Endodermal cell (in vitro differentiated cells): ENCODE results near the gene STUB1. TPM values are rescaled to one million over a fixed set of nuclear protein-coding genes. Genes with fewer than 3 reads are reported as not detected.

Experiments
- DNase-seq: peaks from one replicate; pipeline ENCODE4 v3.0.0-alpha.2; 2017
- H3K27ac ChIP-seq: 2 replicates; pipeline ENCODE4 v1.5.1; 2013; ENCODE audit warnings: mild to moderate bottlenecking, low read depth, low read length, moderate library complexity
- H3K27me3 ChIP-seq: 2 replicates; pipeline ENCODE4 v1.6.1; 2013; ENCODE audit warnings: mild to moderate bottlenecking, low read length, moderate library complexity; ENCODE audit not compliant: insufficient read depth, control insufficient read depth, poor library complexity, severe bottlenecking
- H3K36me3 ChIP-seq: 2 replicates; pipeline ENCODE4 v1.7.0; 2013; ENCODE audit warnings: mild to moderate bottlenecking, low read length, moderate library complexity; ENCODE audit not compliant: control insufficient read depth, insufficient read depth
- H3K4me1 ChIP-seq: one replicate; pipeline ENCODE4 v1.7.0; 2013; ENCODE audit warnings: low read length; ENCODE audit not compliant: control insufficient read depth, insufficient read depth
- H3K4me3 ChIP-seq: 2 replicates; pipeline ENCODE4 v1.5.1; 2013; ENCODE audit warnings: mild to moderate bottlenecking, low read length, moderate library complexity
- H3K9ac ChIP-seq: 2 replicates; pipeline ENCODE4 v1.6.1; 2013; ENCODE audit warnings: mild to moderate bottlenecking, low read length, moderate library complexity; ENCODE audit not compliant: poor library complexity, severe bottlenecking; ENCODE audit errors: extremely low read depth
- H3K9me3 ChIP-seq: 2 replicates; pipeline ENCODE4 v1.6.1; 2013; ENCODE audit warnings: mild to moderate bottlenecking, low read length, moderate library complexity; ENCODE audit not compliant: control insufficient read depth
- H3K27ac Mint-ChIP-seq: 2 replicates; pipeline ENCODE4 v1.8.0; 2020; ENCODE audit warnings: mixed read lengths
- H3K27me3 Mint-ChIP-seq: 2 replicates; pipeline ENCODE4 v1.8.0; 2021; ENCODE audit warnings: mild to moderate bottlenecking, mixed read lengths; ENCODE audit not compliant: insufficient read depth
- H3K36me3 Mint-ChIP-seq: 2 replicates; pipeline ENCODE4 v1.8.0; 2020; ENCODE audit warnings: low read depth, mixed read lengths
- H3K4me1 Mint-ChIP-seq: 2 replicates; pipeline ENCODE4 v1.8.0; 2020; ENCODE audit warnings: mixed read lengths
- H3K4me3 Mint-ChIP-seq: 2 replicates; pipeline ENCODE4 v1.8.0; 2020; ENCODE audit warnings: mild to moderate bottlenecking, moderate library complexity, mixed read lengths
- H3K9me3 Mint-ChIP-seq: 2 replicates; pipeline ENCODE4 v1.8.0; 2020; ENCODE audit warnings: mild to moderate bottlenecking, mixed read lengths
- CTCF ChIP-seq: fragments of 200-600 bp; sonication (generic); conservative IDR thresholded peaks from 2 replicates; pipeline ENCODE4 v1.5.0; 2021; ENCODE audit warnings: antibody characterized with exemption, mild to moderate bottlenecking
- WGBS, 2 experiments: methylation state at CpG; one replicate each; pipeline versions ENCODE4 v1.1.5 to v1.1.7; 2013; ENCODE audit warnings: missing lambda C conversion rate in 2 of 2, mixed read lengths in 1 of 2; ENCODE audit not compliant: insufficient coverage in 1 of 2, insufficient read length in 1 of 2; 5-methylcytosine and 5-hydroxymethylcytosine counted together
- total RNA-seq, 2 donors: library from RNA; stranded (reverse); fragmentation: NEBNext Ultra II Directional in 1 of 2; extraction: Animal tissue kit (Norgen Biotek cat#: 25700) in 1 of 2; gene quantifications; 2 replicates in 1 of 2; 3 replicates in 1 of 2; pipeline ENCODE4 v1.2.1, GENCODE V29; 2021

The STUB1 gene
- total RNA-seq, 2 donors from 2014 or later, result 105 to 124 TPM

- no peaks in the 10 kb centered on the region for H3K4me1 Mint-ChIP-seq
- no peaks in the 10 kb centered on the region for H3K36me3 ChIP-seq
- no peaks in the 10 kb centered on the region for H3K27me3 Mint-ChIP-seq
- no peaks in the 10 kb centered on the region for H3K27me3 ChIP-seq
- 29 to 53% methylated on average over 20 to 52 of the region's 53 CpGs for WGBS, 2 experiments
- peak; percentile 97 for DNase-seq
- H3K4me1 ChIP-seq, result no peaks in the 10 kb centered on the region
- H3K27ac Mint-ChIP-seq, result peak overlapping the region; percentile 96
- H3K9me3 Mint-ChIP-seq, result no peaks in the 10 kb centered on the region
- peak overlapping the region; percentile 82 for H3K4me3 Mint-ChIP-seq
- H3K4me3 ChIP-seq, result peak overlapping the region; percentile 84
- no peak for TF ChIP-seq CTCF
- no peaks in the 10 kb centered on the region for H3K36me3 Mint-ChIP-seq
- no peak overlapping the region for H3K9ac ChIP-seq
- peak overlapping the region; percentile 27 for H3K27ac ChIP-seq
- no peaks in the 10 kb centered on the region for H3K9me3 ChIP-seq
These were observed 42.9 kb upstream of the STUB1 start for GRCh38 chr16:637081-638018.

DNA sequence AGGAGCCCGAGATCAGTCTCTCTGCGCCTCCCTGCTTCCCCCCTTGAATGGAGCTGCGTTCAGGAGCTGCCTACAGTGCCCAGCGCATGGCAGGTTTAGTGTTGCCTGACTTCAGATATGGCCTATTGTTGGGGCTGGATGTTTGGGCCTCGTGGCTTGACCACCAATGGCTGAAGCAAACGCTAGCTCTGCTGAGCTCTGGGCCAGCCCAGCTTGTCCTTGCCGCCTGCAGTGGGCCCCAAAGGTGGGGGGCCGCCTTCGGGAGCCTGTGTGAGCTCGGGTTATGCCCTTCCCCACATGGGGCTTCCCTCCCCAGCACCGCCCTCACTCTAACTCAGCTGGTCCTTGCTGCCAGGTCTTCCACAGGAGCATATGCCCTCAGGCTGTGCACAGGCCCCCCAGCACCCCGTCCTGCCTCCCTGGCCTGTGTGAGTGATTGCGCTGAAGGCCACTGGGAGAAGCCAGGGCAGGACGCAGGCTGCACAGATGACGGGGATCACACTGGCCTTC, 42.1 kb upstream of the STUB1 start:
- Mint-ChIP-seq H3K36me3 (no peaks in the 10 kb centered on the region), H3K9me3 (no peaks in the 10 kb centered on the region), H3K27ac (no peak overlapping the region), H3K27me3 (no peaks in the 10 kb centered on the region), H3K4me1 (no peaks in the 10 kb centered on the region), H3K4me3 (peak overlapping the region; percentile 82)
- WGBS, 2 experiments, result 88 to 89% methylated on average over 5 to 15 of the region's 15 CpGs
- Histone ChIP-seq H3K27ac (no peak overlapping the region), H3K9ac (no peak overlapping the region), H3K4me3 (no peak overlapping the region), H3K4me1 (no peaks in the 10 kb centered on the region), H3K9me3 (no peaks in the 10 kb centered on the region), H3K36me3 (no peaks in the 10 kb centered on the region), H3K27me3 (no peaks in the 10 kb centered on the region)
- no peak for TF ChIP-seq CTCF
- no peak for DNase-seq

DNA sequence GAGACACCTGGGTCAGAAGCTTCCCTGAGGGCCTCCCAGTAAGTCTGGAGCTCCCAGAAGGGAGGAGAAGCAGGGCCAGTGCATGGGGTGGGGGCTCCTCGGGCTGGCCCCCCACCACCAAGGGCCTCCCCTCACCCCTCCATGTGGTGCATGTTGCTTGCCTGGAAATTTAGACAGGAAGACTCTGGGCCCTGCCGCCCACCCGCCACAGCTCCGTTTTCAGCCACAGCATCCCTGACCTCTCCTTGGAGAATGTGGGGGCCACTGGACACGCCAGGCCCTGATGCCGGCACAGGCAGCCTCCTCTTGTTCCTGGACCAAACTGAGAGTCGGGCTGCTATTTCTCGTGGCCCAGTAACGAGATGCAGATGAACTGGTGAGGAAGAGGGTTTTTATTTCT, 41.4 kb upstream of the STUB1 start:
- 94 to 98% methylated on average over 6 to 8 of the region's 9 CpGs for WGBS, 2 experiments
- Mint-ChIP-seq H3K4me1 (no peaks in the 10 kb centered on the region), H3K27me3 (no peaks in the 10 kb centered on the region), H3K9me3 (no peaks in the 10 kb centered on the region), H3K27ac (no peak overlapping the region), H3K4me3 (no peak overlapping the region), H3K36me3 (no peaks in the 10 kb centered on the region)
- Histone ChIP-seq H3K9me3 (no peaks in the 10 kb centered on the region), H3K9ac (no peak overlapping the region), H3K27me3 (no peaks in the 10 kb centered on the region), H3K4me3 (no peak overlapping the region), H3K36me3 (no peaks in the 10 kb centered on the region), H3K4me1 (no peaks in the 10 kb centered on the region), H3K27ac (no peak overlapping the region)
- DNase-seq, result no peak
- no peak for TF ChIP-seq CTCF
